ENCODE data around the gene NEUROD1.
"Not testable (repeated sequence)": the region's sequence is repeated elsewhere in the genome, so short reads cannot be mapped to it uniquely, and the experiment has no call there.

Gene NEUROD1

DNA sequence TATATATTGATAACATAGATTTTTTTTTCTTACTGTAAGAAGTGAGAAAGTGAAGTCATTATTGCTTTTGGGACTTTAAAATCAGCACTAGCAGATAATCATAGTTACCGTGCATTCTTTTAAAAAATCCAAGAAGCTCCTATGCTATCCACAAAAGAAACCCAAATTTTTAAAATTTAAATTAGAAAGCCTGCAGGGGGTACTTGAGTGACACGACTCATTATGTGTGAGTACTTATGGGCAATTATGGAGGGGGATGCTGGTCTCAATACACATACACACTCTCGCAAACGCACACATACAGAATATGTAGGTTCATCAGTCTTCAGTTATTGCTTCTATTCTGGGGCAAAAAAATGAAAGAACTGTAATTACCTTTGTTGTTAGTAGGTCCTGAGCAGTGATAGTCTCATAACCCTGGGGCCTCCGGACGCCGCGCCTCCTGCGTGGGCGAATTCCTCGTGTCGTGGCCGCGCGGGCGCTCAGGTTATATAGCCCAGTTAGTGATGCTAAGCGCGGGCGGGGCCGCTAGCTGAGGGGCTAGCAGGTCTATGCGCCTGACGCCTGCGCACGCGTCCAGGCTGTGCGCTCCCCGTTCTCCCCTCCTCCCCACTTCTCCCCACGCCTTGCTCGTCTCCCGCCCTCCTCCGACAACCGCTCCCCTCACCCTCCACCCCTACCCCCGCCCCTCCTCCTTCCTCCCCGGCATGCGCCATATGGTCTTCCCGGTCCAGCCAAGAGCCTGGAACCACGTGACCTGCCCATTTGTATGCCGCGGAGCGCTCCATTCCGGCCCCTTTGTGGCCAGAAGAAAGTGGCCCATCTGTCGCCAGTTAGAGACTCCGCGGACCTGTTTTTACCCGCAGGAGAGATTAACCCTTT is at the start of gene NEUROD1:
NEUROD1 (minus strand) TSS at position 463 of the 882 bp plus-strand sequence. CDS start 1,657 bp downstream, outside the sequence.
- no peak for DNase-seq

DNA sequence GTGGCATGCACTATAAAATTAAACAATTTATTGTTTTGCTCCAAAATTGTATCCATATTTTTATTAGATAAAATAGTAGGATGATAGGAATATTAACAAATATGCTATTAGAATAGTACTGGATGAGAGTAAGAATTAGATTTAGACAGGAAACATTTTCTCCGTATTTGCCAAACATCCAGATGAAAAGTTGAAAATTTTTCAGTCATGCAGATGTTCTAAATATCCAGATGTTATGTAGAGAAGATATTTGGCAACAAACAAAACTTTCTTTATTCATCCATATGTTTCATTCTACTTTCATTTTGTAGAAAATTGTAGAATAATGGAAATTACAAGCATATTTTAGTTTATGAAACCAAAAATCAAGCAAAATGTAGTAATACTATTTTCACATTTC is 45.2 kb upstream of the NEUROD1 start:
- no peak for DNase-seq

DNA sequence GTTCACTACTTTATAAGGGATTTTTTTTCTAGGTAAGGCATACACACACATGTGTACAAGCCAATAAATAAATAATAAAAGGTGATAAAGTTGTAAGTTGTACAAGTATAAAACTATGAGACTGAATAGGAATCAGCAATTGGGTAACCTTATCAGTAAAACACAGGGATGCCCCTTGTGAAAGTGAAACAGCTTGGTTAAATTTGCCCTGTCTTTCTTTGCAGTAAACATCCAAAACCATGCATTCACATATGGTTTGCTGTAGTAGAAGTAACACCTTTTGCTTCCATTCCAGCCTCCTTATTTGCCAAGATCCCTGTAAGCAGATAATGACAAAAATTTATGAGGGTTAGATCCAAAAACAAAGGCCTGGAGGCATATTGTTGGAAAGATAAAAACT is 44.3 kb upstream of the NEUROD1 start:
- DNase-seq = no peak

GRCh38 chr2:181723731-181724130 is 43.4 kb upstream of the NEUROD1 start:
- no peak for DNase-seq

DNA sequence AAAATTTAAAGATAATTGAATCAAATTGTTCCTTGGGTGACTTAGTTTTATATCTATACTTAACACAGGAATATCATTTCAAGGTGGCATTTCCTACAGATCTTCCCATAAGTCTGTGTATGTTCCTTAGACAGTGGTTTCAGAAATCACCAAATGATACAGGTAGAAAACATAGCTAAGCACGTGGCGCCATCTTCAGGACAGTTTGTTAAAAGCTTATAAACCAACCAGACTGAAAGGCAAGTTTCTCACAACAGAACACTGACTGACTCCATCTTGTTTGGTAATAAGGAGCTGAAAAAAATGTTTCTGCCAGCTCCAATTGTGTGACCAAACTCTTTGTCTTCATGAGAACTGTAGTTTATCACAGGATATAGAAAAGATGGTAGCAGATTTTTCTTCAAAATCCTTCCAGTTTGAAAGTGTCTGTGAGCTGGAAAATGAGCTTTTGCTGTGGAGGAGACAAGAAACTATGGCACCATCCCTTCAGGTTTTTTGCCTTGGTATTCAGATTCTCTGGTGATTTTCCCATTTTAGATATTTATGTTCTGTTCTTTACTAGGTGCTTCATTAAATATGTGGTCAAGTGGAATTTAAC is 34.8 kb upstream of the NEUROD1 start:
- DNase-seq = peak; percentile 65 to 96

- peak in 1 of 2 donors; percentile 32 for DNase-seq
These were observed 30.7 kb upstream of the NEUROD1 start for GRCh38 chr2:181711051-181711450.

DNA sequence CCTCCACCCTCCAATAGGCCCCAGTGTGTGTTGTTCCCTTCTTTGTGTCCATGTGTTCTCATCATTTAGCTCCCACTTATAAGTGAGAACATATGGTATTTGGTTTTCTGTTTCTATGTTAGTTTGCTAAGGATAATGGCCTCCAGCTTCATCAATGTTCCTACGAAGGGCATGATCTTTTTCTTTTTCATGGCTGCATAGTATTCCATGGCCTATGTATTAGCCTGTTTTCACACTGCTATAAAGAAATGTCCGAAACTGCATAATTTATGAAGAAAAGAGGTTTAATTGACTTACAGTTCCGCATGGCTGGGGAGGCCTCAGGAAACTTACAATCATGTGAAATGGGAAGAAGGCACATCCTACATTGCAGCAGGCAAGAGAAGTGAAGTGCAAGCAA is 22.2 kb upstream of the NEUROD1 start:
- DNase-seq = not testable (repeated sequence)

DNA sequence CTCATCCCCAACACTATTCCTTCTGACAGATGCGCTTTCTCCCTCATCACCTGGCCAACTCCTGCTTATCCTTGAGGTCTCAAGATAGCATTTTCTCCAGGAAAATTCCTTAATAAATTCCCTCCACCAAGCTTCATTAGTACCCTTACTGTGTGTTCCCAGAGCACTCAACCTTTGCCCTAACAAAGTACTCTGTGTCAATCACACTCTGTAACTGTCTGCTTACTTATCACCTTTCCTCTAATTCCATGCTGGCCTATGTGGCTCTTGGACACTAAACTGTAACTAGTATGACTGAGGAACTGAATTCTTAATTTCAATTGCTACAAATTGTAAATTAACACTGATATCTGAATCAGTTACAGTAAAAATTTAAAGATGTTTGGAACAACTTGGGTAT is 17.9 kb upstream of the NEUROD1 start:
- DNase-seq = no peak

- peak; percentile 62 to 81 for DNase-seq
These were observed 17.3 kb upstream of the NEUROD1 start for GRCh38 chr2:181697571-181697970.

GRCh38 chr2:181697126-181697525 is 16.8 kb upstream of the NEUROD1 start:
- DNase-seq = peak; percentile 56 to 70

- DNase-seq = no peak
These were observed 14.0 kb upstream of the NEUROD1 start for GRCh38 chr2:181694271-181694670.

GRCh38 chr2:181690860-181691259 is 10.5 kb upstream of the NEUROD1 start:
- no peak for DNase-seq

DNA sequence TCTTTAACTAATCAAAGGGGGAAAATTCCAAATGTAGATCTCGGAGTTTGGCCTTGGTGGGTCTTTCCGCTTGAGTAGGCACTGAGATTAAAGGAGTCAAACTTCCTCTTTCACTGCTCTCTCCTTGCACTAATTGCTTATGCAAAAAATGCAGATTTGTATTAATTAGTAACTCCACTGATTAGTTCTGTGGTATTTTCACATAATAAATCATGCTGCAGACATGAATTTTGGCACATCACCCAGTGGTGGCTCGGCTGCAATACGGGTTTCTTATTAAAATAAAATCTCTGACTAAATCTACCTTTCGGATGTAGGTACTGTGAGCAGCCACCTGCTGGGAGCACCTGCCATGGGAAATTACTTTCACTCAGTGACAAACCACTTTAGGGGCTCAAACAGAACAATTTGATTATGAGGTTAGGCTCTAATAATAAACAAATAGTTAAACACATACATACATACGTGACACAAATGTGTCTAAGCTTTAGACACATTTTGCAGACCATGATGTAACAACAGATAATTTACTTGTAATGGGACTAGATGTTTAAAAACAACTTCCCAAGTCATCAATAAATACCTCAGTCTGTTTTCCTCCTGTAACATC is 6.4 kb upstream of the NEUROD1 start:
- DNase-seq = no peak

- no peak for DNase-seq
These were observed 4.9 kb upstream of the NEUROD1 start for GRCh38 chr2:181685150-181685688.

DNA sequence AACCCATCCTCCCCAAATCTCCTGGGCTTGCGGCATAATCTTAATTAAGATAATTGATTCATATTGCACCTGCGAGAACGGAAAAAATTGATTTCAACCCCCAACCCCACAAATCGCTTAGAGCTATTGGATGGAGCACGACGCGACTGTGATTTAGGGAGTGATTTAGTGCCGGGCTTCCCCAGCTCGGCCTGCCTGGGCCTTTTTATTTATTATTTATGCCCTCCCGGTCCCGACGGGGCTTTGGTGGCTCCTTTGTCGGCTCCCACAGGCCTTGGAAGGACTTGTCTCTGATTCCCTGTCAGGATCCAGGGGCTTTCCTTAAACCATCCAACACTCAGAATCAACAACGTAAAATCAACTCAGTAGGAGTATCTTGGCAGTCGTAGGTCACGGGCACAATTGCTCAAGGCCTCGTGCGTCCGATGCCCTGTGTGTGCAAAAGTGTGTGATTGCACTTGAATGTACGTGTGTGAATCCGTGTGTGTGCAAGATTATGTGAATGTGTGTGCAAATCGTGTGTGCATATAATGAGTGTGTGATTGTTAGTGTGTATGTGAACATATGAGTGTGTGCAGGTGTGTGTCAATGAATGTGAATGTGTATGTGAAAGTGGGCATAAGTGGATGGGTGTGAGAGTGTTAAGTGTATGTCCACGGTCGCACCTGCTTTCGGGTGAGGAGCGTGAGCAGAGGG is 4.3 kb upstream of the NEUROD1 start:
- no peak for DNase-seq

DNA sequence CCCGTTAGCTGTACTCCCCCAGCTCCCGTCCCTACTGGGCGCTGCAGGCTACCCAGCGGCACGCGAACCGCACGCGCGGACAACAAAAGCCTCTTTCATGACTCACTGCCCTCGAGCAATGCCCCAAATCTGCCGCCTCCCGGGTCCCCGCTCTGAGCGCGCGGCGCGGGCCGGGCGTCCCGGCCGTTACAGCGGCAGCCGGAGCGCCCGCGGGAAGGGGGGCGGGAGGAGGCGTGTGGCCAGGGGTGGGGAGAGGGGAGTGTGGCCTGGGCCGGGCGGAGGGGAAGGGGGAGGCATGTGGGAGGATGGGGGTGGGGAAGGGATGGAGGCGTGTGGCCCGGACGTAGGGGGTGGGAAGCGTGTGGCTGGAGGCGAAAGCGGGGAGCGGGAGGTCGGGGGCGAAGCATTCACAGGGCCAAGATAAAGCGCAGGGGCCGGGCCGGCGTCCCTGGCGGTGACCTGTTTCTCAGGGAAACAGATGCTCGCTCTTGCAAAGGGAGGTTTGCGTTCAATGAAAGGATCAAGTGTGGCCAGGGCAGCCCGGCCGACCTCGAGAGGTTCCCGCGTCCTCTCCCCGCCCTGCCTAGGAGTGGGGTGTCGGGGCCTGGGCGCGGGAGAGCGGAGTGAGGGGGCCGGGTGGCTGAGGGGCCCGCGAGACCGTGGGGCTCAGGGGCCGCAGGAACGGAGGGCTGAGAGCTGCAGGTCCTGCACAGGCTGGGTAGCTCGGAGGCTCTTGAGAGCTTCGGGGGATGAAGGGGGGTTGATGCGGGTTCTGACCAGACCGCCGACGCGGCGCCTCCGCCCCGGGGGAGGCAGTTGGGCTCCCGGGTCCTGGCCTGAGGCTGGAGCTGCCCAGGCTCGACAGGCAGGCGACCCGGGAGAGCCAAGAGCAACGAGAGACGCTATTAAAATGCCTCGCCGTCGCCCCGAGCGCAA is 3.5 kb upstream of the NEUROD1 start:
- no peak for DNase-seq

- DNase-seq = peak in 1 of 2 donors; percentile 16
These were observed 2.6 kb upstream of the NEUROD1 start for GRCh38 chr2:181682795-181683517.

- DNase-seq = no peak
These were observed 1.9 kb upstream of the NEUROD1 start for GRCh38 chr2:181682026-181682789.

DNA sequence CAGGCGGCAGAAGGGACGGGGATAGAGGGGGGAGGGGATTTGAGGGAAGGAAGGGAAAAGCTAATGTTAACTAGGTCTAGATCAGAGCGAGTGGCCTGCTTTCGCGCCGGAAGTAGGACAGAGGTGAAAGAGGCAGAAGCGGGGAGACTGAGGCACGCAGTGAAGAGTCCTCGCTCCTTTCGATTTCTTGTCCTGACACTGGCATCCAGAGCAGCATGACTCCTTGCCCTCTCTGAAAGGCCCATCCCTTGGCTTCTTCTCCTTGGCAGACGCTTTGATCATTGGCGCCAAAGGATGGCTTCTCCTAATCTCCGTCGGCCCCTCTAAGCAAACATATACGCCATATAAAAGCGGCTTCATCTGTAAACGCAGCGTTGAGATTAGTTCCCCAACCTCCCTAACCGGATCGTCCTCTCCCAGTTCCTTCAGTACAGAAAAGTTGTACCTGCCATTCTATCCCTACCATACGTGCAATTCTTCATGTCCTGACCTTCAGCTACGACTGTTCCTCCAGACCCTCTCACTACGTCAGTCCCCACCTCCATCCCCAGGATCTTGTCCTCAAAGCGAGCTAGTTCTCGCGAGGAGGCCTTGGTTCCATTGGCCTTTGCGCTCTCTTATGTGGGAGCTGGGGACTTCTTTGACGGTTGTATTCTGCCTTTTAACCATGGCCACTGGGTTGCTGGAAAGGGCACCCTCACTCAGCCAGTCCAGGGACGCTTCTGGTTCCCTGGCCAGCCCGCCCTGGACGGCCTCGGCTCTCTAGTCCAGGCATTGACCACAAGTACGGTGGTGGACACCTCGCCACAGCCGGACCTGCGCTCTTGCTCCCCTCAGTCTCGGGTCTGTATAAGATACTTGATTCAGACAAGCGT is 857 bp upstream of the NEUROD1 start:
- no peak for DNase-seq

Measured in inflammatory macrophage treated with lipopolysaccharide for 1 hour (primary cell).